ENCODE measurements around the gene UQCR11. TPM values are rescaled to one million over a fixed set of nuclear protein-coding genes. Genes with fewer than 3 reads are reported as not detected.

UQCR11 gene
- total and polyA plus RNA-seq, 8 donors: 60.4 to 232 (median 88.4) TPM

- intact Hi-C loops (cut with DNase I): no loop called here
- ATAC-seq (no peak), DNase-seq (no peak)
- Histone ChIP-seq H3K27me3 (no peaks in the 10 kb centered on the region), H3K9me3 (no peaks in the 10 kb centered on the region), H3K36me3 (peaks cover 0 to 77% of the 10 kb centered on the region in 2 donors), H3K4me1 (no peaks in the 10 kb centered on the region), H3K4me3 (no peak overlapping the region), H3K27ac (no peak overlapping the region)
- no peak for TF ChIP-seq CTCF (IDR thresholded peaks at IDR 0.05)
Measured at GRCh38 chr19:1582201-1582600, 23.1 kb downstream of the UQCR11 start.

- no peak overlapping the region for H3K27ac ChIP-seq
- H3K4me3 ChIP-seq: no peak overlapping the region
- ATAC-seq (no peak), DNase-seq (no peak)
- no peaks in the 10 kb centered on the region for H3K4me1 ChIP-seq
- no peaks in the 10 kb centered on the region for H3K27me3 ChIP-seq
- no peak for TF ChIP-seq CTCF (IDR thresholded peaks at IDR 0.05)
- H3K36me3 ChIP-seq: peaks cover 0 to 87% of the 10 kb centered on the region in 2 donors
- intact Hi-C loops (cut with DNase I): no loop called here
- H3K9me3 ChIP-seq: no peaks in the 10 kb centered on the region
Measured at GRCh38 chr19:1580957-1581356, 24.3 kb downstream of the UQCR11 start.

GRCh38 chr19:1580382-1580781 is 24.9 kb downstream of the UQCR11 start:
- TF ChIP-seq CTCF (IDR thresholded peaks at IDR 0.05): no peak
- peaks cover 0 to 87% of the 10 kb centered on the region in 2 donors for H3K36me3 ChIP-seq
- DNase-seq: no peak

GRCh38 chr19:1579222-1579621 is 26.0 kb downstream of the UQCR11 start:
- Histone ChIP-seq H3K9me3 (no peaks in the 10 kb centered on the region), H3K27ac (no peak overlapping the region), H3K36me3 (peaks cover 0 to 78% of the 10 kb centered on the region in 2 donors), H3K27me3 (no peaks in the 10 kb centered on the region), H3K4me3 (no peak overlapping the region), H3K4me1 (no peaks in the 10 kb centered on the region)
- TF ChIP-seq CTCF (IDR thresholded peaks at IDR 0.05): no peak
- ATAC-seq (no peak), DNase-seq (no peak)
- intact Hi-C loops (cut with DNase I): no loop called here

More at GRCh38 chr19:1580382-1580781, 24.9 kb downstream of the UQCR11 start:
- Histone ChIP-seq H3K4me1 (no peaks in the 10 kb centered on the region), H3K9me3 (no peaks in the 10 kb centered on the region), H3K4me3 (no peak overlapping the region), H3K27me3 (no peaks in the 10 kb centered on the region), H3K27ac (no peak overlapping the region)
- intact Hi-C loops (cut with DNase I): no loop called here
- ATAC-seq: no peak

- Histone ChIP-seq H3K9me3 (no peaks in the 10 kb centered on the region), H3K27ac (no peak overlapping the region), H3K27me3 (no peaks in the 10 kb centered on the region), H3K4me3 (no peak overlapping the region), H3K4me1 (no peaks in the 10 kb centered on the region), H3K36me3 (peaks cover 0 to 67% of the 10 kb centered on the region in 2 donors)
- ATAC-seq (no peak), DNase-seq (no peak)
- intact Hi-C loops (cut with DNase I): no loop called here
- no peak for TF ChIP-seq CTCF (IDR thresholded peaks at IDR 0.05)
Measured at GRCh38 chr19:1577929-1578618, 27.2 kb downstream of the UQCR11 start.
